ENCODE measurements around the gene CBLB.

The CBLB gene

GRCh38 chr3:105661461-105661860, 207.4 kb downstream of the CBLB start:
- no peak for TF ChIP-seq CTCF (IDR thresholded peaks at IDR 0.05; ENCODE audit: insufficient read depth, low read length, poor library complexity, severe bottlenecking)
- Histone ChIP-seq H3K36me3 (ENCODE audit: control insufficient read depth, insufficient read depth, low read length) (no peaks in the 10 kb centered on the region; the same call in 1 of the 2 replicates), H3K4me3 (replicated peaks; ENCODE audit: low read depth, low read length) (no peak overlapping the region), H3K27me3 (replicated peaks; ENCODE audit: control insufficient read depth, insufficient read depth, low read length) (no peaks in the 10 kb centered on the region)
- DNase-seq (ENCODE audit: extremely low read depth, insufficient read length): no peak

GRCh38 chr3:105656651-105657504, 211.9 kb downstream of the CBLB start:
- no peak for TF ChIP-seq CTCF (IDR thresholded peaks at IDR 0.05; ENCODE audit: insufficient read depth, low read length, poor library complexity, severe bottlenecking)
- no peak overlapping the region for H3K4me3 ChIP-seq (replicated peaks; ENCODE audit: low read depth, low read length)
- no peaks in the 10 kb centered on the region for H3K27me3 ChIP-seq (replicated peaks; ENCODE audit: control insufficient read depth, insufficient read depth, low read length)
- H3K36me3 ChIP-seq (ENCODE audit: control insufficient read depth, insufficient read depth, low read length): no peaks in the 10 kb centered on the region; the same call in 1 of the 2 replicates
- DNase-seq (ENCODE audit: extremely low read depth, insufficient read length): no peak

GRCh38 chr3:105653868-105654267, 214.9 kb downstream of the CBLB start:
- H3K36me3 ChIP-seq (ENCODE audit: control insufficient read depth, insufficient read depth, low read length): no peaks in the 10 kb centered on the region; the same call in 1 of the 2 replicates
- H3K27me3 ChIP-seq (replicated peaks; ENCODE audit: control insufficient read depth, insufficient read depth, low read length): no peaks in the 10 kb centered on the region
- no peak for DNase-seq (ENCODE audit: extremely low read depth, insufficient read length)
- no peak for TF ChIP-seq CTCF (IDR thresholded peaks at IDR 0.05; ENCODE audit: insufficient read depth, low read length, poor library complexity, severe bottlenecking)
- no peak overlapping the region for H3K4me3 ChIP-seq (replicated peaks; ENCODE audit: low read depth, low read length)

DNA sequence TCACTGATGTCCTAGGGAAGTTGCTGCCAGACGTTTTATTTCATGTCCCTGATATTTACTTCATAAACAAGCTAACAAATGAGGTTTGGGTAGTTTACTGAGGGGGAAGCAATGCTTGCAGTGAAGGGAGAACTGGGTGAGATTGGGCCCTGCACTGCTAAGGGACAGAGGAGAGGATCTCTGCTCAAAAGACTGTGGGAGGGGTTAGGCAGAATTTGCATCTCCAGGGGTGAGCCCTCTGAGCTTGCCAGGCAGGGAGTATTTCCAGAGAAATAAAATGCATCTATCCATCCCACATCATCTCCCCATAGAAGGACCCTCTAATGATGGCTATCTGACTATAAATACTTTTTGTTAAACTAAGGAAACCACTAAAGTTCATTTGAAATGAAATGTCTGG, 215.6 kb downstream of the CBLB start:
- DNase-seq (ENCODE audit: extremely low read depth, insufficient read length): no peak
- Histone ChIP-seq H3K27me3 (replicated peaks; ENCODE audit: control insufficient read depth, insufficient read depth, low read length) (no peaks in the 10 kb centered on the region), H3K36me3 (ENCODE audit: control insufficient read depth, insufficient read depth, low read length) (no peaks in the 10 kb centered on the region), H3K4me3 (replicated peaks; ENCODE audit: low read depth, low read length) (no peak overlapping the region)
- TF ChIP-seq CTCF (IDR thresholded peaks at IDR 0.05; ENCODE audit: insufficient read depth, low read length, poor library complexity, severe bottlenecking): no peak

GRCh38 chr3:105649480-105649879, 219.3 kb downstream of the CBLB start:
- Histone ChIP-seq H3K27me3 (replicated peaks; ENCODE audit: control insufficient read depth, insufficient read depth, low read length) (no peaks in the 10 kb centered on the region), H3K4me3 (replicated peaks; ENCODE audit: low read depth, low read length) (no peak overlapping the region), H3K36me3 (ENCODE audit: control insufficient read depth, insufficient read depth, low read length) (no peaks in the 10 kb centered on the region)
- no peak for TF ChIP-seq CTCF (IDR thresholded peaks at IDR 0.05; ENCODE audit: insufficient read depth, low read length, poor library complexity, severe bottlenecking)
- DNase-seq (ENCODE audit: extremely low read depth, insufficient read length): no peak

Measured in GM06990 (cell line).